HG02623 (cell line): ENCODE results near the gene SIGLEC8.
"Not testable (repeated sequence)": the region's sequence is repeated elsewhere in the genome, so short reads cannot be mapped to it uniquely, and the experiment has no call there.

Experiments used
- ATAC-seq: cut with Tn5 transposase; IDR thresholded peaks from one replicate; pipeline ENCODE4 v1.9.1; 2021; ENCODE audit warnings: moderate library complexity; ENCODE audit not compliant: unreplicated experiment

SIGLEC8 gene

DNA sequence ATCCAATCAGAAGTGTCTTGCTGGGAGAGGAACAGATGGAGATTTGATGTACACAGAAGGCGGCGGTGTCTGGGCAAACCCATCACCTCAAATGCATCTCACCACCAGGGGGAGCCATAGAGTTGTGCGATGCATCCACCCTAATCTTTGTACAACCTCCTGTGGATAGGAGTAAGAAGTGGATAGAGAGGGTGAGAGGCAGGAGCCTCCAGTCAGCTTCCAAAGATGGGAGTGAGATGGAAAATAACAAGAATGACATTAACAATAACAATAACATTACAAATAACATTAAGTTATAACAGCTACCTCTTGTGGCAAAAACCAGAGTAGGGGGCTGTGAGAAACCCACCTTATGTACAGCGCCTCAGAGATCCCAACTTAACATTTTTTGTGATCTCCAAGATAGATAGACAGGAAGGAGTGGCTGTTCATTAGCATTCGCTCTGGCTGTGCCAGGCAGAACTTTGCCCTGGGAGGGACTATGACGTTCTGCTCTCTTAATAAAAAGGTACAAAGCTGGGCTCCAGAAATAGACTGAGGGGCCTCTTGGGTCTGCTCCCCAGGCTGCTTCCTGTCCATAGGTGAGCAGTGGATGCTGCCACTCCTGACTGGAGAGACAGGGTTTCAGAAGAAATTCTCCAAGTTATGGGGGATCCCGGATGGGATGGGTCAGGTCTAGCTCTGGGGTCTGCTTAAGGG lies 14.9 kb upstream of the SIGLEC8 start:
- ATAC-seq: no peak

DNA sequence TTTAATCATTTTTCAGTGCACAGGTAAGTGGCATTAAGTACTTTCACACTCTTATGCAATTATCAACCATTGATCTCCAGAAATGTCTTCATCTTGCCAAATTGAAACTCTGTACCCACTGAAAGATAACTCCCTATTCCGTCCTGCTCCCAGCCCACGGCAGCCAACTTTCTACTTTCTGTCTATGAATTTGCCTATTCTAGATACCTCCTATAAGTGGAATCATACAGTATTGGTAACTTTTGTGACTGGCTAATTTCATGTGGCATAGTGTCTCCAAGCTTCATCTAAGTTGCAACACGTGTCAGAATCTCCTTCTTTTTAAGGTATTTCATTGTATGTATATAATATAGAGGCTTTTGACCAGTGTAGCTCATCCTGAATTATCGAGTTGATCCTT lies 14.4 kb upstream of the SIGLEC8 start:
- no peak for ATAC-seq

DNA sequence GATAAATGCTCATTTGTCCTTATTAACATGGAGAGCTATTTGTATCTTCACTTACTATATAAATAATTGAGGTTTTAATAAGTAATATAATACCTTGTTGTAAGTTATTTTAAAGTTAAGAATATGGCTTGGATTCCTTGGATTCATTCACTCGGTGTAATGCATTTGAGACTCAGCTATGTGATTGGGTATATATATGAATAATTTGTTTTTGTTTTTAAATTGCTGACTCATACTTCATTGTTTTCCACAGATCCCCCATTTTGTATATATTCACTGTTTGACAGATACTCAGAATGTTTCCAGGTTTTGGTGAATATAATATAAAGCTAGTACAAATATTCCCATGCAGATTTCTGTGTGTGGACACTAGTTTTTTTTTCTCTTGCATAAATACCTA lies 13.3 kb upstream of the SIGLEC8 start:
- no peak for ATAC-seq

DNA sequence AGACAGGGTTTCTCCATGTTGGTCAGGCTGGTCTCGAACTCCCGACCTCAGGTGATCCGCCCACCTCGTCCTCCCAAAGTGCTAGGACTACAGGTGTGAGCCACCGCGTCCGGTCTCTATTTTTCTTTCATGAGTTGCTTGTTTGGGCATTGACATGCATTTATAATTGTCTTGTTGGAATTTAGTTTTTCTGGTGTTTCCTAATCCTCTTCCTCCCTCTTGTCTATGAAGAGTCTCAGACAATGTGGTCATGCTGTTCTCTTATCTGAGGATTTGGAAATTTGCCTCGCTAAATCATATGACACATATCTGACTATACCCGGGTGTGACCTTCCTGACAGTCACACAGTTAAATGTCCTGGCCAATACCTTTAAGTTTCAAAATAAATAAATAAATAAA lies 12.7 kb upstream of the SIGLEC8 start:
- no peak for ATAC-seq

DNA sequence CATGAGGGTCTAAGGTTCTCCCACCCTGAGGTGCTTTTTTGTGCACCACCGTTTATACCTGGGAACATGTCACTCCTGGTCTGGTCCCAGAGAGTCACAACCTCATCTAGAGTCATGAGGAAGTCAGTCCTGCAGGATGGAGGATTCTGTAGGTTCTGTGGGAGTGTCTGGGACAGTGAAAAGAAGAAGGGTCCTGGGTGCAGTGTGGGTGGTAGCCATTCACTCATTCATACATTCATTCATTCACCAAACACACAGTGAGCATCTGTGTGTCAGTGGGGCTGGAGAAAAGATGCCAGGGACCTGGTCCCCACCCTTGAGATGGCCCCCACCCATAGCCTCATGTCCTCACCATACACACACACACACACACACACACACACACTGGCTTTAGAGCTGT lies 11.4 kb upstream of the SIGLEC8 start:
- no peak for ATAC-seq

DNA sequence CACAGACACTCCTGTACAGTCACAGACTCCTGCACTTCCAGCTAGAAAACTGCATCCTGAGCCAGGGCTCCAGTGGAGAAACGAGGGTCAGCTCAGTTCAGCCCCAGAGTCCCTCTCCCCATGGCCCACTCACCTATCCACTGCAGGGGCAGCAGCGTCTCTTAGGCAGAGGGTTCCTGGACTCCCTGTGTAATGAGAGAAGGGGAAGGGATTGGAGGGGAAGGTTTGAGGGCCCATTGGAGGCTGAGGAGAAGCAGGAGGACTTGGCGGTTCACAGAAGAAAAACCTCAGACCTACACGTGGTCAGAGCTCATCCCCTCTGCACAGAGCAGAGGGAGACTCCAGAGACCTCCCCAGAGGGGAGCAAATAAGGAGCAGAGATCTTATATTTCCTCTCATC lies 10.9 kb upstream of the SIGLEC8 start:
- ATAC-seq: no peak

DNA sequence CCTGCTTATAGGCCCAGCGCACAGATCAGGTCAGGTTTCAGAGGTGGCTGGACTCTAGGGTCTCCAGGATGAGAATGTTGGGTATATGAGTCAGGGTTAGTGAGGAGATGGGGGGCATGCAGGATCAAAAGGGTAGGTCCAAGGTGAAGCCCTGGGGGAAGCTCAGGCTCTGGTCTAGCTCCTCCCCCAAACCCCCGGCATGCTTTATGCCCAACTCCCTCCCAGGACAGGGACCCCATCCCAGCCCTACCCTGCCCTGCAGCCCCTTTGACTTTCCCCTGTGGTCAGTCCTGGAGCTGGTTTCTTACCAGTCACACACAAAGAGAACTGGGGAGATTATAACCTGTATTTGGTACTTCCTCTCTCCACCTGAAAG lies 10.3 kb upstream of the SIGLEC8 start:
- ATAC-seq: no peak

DNA sequence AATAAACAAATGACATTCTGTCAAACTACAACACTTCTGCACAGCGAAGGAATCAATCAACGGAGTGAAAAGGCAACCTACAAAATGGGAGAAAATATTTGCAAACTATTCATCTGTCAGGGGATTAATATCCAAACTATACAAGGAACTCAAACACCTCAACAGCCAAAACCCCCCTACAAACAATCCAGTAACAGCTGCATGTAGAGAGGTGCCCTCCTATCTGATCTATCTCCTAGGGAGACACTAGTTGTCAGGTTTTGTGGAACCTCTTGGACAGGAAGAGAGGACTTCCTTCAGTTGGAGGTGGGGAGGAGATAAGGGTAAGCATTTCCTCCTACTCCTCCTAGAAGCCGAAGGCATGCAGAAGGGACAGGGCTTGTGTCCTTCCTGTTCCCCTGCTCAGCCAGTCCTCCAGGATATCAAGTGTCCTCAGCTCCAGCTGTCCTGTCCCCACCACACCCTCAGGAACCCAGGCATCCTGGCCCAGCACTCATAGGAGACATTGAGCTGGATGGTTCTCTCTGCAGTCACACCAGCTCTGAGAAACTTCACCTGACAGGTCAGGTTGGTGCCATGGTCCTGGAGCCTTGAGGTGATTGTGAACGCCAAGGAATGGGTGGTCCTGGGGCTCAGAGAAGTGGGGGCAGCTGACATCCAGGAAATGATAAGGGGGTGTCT lies 9.8 kb upstream of the SIGLEC8 start:
- ATAC-seq: no peak

DNA sequence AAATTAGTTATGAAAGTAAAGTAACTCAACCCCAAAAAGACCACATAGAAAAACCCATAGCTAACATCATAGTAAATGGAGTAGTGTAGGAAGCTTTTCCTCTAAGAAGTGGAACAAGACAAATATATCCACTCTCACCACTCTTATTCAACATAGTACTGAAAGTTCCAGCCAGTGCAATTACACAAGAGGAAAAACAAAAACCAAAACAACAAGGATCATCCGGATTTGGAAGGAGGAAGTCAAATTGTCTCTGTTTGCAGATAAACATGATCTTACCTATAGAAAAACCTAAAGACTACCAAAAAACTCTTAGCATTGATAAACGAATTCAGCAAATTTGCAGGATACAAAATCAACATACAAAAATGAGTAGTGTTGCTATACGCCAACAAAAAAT lies 8.5 kb upstream of the SIGLEC8 start:
- ATAC-seq: no peak

DNA sequence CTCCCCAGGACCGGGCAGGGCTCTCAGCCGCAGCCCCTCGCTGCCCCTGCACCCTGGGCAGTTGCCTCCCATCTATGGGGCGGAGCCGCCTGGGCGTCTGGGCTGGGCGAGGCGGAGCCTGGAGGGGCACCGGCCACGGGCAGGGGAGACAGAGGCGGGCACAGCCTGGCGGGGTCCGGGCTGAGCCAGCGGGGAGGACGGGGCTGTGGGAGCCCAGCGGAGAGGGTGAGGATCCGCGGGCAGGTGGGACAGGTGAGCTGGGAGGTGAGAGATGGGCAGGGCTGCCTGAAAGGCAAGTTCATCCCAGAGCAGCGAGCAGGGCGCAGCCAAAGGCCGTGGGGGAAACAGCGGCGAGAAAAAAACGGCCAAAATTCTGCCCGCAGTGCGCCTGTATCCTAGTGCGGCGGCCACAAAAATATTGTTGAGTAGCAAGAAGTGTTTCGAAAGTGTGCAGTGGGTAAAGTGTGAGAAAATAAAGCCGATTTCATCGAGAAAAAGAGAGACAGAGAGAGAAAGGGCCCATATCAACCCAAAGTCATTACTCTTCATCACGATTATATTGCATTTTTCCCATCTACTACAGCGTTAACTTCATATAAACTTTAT lies 5.8 kb upstream of the SIGLEC8 start:
- not testable (repeated sequence) for ATAC-seq

DNA sequence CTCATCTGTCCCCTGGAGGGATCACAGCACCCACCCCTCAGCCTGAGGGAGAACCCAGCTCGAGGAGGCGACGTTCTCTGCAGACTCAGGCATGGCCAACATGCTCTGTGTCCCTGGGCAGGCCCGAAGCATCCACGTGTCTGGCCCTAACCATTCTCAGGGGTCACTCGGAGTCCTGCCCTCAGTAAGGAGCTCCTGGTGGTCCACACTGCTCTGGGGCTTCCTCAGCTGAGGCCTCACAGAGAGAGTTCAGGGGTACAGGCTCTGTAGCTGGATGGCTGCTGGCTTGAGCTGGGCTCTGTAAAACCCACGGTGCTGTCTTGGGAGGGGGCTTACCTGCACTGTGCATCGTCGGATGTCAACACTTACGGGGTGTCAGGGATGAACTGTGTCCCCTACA lies 4.4 kb upstream of the SIGLEC8 start:
- no peak for ATAC-seq

DNA sequence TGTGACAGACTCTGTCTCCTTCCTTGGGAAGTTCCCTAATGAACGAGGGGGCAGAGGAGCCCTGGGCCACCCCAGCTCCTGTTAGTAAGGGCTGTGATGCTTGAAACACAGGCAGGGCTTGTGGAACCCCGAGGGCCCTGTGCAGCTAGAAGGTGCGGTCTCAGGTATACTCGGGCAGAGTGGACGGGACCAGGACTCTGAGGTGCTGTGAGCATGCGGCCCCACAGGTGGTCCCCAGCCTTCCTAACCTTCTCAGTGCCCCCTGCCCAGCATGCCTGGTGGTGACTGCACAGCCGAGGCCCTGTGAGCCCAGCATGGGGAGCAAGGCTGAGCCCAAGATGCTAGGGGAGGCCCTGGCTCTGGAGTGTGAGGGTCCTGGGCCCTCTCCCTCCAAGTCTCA lies 4.0 kb upstream of the SIGLEC8 start:
- no peak for ATAC-seq

DNA sequence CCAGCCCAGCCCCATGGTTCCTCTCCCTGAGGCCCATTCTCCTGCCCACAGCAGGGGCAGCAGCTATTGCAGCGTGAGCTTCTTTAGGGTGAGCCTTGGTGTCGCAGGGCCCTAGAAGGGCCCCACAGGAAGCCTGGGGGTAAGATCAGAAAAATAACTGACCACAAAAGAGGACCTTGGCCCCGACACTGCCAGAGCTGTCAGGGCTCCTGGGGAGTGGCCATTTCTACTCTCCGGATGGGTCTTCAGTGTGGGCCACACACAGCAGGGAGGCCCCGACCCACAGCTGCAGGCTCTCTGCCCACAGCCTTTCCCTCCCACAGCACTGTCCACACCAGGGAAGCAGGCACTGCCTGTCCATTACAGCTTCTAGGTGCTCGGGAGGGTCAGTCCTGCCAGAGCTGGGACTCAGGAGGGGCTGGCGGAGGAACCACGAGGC lies 3.5 kb upstream of the SIGLEC8 start:
- ATAC-seq: no peak

DNA sequence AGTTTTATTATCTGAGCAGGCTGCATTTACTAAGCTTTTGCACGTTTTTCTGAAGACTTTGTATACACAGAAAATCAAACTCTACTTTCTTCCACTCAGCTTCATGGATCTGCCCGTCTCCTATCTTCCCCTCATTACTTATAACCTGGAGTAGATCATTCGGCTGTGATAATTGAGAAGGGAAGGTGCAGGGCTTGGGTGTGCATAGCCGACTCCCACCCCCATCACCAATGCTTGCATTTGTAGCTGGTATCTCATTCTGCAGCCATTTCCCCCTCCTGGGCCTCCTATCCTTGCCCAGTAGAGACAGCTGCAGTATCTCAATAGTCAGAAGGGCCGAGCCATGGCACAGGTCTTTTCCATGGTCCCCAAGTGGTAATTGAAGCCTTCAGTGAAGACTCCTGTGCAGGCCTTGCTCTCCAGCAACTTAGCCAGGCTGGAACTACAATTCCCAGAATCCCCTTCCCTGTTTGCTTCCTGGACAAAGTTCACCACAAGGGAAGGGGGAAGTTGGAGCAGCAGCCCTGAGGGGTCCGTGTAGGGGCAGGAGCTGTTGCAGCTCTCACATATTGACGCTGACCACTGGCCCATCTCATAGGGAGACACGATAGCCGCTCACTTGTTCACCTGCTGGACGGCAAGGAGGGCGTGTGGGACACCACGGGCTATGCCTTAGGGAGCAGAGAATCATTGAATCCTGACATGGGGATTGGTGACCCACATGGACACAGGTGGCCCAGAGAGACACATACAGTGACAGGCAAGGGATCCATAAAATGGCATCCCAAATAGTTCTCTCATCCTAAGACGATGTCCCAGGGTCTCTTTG lies 2.1 kb upstream of the SIGLEC8 start:
- no peak for ATAC-seq

DNA sequence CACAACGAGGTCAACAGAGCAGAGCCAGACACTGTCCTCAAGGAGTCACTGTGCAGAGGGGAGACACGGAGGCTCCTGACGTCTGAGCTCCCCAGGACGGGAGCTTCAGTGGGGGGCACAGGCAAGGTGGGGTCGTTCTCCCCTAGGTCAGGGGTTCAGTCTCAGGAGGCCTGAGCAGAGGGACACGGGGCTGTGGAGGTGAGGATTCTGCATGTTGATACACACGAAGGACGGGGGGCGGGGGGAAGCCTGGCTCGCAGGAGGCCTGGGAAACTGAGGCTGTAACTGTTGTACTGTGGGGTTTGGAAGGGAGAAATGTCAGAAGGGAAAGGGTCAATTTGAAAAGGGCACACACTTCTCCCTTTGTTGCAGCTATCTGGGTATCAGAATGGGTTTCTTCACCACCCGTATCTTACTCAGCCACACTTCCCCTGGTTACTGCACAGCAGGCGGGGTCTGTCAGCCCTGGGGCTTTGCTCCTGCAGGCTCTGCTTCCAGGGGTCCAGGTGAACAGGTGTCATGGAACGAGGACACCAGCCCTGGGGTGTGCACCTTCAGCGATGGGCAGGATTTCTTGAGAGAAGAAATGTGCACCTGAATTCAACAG lies 748 bp upstream of the SIGLEC8 start:
- no peak for ATAC-seq

DNA sequence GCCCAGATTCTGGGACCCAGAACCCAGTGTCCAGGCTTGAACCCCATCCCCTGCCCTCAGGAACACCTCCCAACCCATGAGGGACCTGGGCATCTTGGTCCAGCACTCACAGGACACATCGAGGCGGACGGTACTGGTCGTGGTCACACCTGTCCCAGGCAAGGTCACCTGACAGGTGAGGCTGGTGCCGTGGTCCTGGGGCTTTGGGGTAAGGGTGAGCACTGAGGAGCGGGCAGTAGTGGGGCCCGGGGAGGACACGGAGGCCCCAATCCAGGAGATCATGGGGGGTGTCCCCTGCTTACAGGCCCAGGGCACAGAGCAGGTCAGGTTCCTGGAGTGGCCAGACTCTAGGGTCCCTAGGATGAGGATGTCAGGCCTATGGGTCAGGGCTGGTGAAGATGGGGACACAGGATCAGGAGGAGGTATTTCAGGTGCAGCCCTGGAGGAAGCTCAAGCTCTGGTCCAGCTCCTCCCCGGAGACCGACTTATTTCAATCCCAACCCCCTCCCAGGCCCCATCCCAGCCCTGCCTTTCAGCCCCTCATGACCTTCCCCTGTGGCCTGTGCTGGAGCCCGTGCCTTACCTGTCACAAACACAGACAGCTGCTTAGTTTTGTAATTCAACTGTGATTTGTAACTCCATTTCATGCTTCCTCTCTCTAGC lies 772 bp downstream of the SIGLEC8 start:
- no peak for ATAC-seq

DNA sequence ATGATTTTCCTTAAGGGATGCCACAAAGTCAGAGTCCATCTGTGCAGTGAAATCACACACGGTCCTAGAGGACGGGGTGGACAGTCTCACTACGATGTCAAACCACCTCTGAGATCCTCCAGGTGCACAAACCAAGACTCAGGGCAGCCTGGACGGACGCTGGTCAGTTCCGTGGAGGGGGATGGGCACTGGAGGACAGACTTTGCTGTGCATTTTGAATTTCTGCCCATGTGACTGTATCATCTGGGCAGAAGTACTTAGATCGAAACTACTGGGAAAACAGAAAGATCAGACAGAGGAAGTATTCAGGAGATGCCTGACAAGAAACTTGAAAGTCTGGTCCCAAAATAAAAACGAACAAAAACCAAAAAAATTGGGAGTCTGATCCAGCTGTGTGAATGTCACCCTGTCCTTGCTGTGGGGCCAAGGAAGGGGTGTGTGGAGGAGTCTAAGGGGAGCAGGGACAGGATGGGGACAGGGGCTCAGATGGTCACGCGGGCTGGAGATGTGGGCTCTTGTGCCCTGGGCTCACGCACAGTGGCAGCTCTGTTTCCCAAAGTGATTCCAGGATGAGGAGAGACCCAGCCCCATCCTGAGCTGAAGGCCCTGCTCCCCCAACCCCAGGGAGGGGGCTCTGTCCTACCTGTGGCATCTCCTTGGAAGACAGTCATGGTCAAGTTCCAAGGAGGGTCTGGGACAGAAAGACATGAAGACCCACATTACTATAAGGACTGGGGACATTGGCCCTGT lies 1.5 kb downstream of the SIGLEC8 start:
- no peak for ATAC-seq

DNA sequence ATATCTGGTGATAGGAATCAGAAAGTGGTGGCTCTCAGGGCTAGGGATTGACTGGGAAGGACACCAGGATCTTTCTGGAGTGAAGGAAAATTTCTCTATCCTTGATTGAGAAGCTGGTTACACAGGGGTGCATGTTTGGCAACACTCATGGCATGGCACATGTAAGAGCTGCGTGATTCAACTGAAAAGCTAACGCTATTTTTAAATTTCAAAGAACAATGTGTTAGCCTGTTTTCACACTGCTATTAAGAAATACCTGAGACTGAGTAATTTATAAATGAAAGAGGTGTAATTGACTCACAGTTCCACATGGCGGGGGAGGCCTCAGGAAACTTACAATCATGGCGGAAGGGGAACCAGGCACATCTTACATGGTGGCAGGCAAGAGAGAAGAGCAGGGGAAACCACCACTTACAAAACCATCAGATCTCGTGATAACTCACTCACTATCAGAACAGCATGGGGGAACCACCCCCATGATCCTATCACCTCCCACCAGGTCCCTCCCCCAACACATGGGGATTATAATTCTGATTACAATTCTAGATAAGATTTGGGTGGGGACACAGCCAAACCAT lies 7.4 kb downstream of the SIGLEC8 start:
- no peak for ATAC-seq

DNA sequence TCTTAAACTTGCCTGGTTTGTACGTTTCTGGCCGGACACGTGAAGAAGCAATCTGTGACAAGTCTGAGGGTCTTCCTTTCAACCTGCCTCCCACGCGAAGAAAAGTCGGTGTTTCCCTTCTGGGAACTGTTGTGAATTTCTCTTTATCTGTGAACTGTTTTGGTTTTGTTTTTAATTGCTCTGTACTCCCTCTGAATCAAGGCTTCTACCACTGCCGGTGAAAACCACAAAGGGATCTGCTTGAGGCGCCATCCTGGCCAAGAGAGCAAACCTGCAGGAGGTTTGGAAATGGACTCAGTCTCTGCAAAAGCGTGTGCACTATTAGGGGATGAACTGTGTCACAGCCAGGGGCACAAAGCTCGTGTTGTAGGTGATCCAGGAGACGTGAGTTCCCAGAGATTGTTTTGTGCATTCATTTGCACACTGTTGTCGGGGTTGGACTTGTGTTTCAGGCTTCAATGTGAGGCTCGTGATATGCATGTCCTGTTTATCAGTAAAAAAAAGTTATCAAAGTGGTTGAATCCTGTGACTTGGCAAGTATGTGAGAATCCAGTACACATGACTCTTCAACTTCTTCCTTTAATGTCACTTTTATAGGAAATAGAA lies 9.7 kb downstream of the SIGLEC8 start:
- ATAC-seq: no peak
